ENCODE results near the gene PDE10A.

The PDE10A gene

GRCh38 chr6:165458134-165458533, 204.9 kb downstream of the PDE10A start:
- no peak for DNase-seq

GRCh38 chr6:165456286-165456685, 206.8 kb downstream of the PDE10A start:
- no peak for DNase-seq

GRCh38 chr6:165455488-165455887, 207.6 kb downstream of the PDE10A start:
- no peak for DNase-seq

- DNase-seq, result no peak
Measured at GRCh38 chr6:165453395-165453794, 209.6 kb downstream of the PDE10A start.

- no peak for DNase-seq
Measured at GRCh38 chr6:165451838-165452237, 211.2 kb downstream of the PDE10A start.

GRCh38 chr6:165448210-165448609, 214.8 kb downstream of the PDE10A start:
- no peak for DNase-seq

GRCh38 chr6:165447141-165447540, 215.9 kb downstream of the PDE10A start:
- no peak for DNase-seq

GRCh38 chr6:165446331-165446730, 216.7 kb downstream of the PDE10A start:
- no peak for DNase-seq

- no peak for DNase-seq
Measured at GRCh38 chr6:165443462-165443861, 219.6 kb downstream of the PDE10A start.

- DNase-seq, result no peak
Measured at GRCh38 chr6:165441181-165441580, 221.9 kb downstream of the PDE10A start.

GRCh38 chr6:165439928-165440554, 223.0 kb downstream of the PDE10A start:
- DNase-seq, result peak; percentile 4

- DNase-seq, result no peak
Measured at GRCh38 chr6:165426892-165427291, 236.1 kb downstream of the PDE10A start.

- no peak for DNase-seq
Measured at GRCh38 chr6:165422192-165422591, 240.8 kb downstream of the PDE10A start.

- no peak for DNase-seq
Measured at GRCh38 chr6:165417278-165417865, 245.7 kb downstream of the PDE10A start.

GRCh38 chr6:165404697-165405096, 258.3 kb downstream of the PDE10A start:
- no peak for DNase-seq

- DNase-seq, result no peak
Measured at GRCh38 chr6:165404296-165404695, 258.7 kb downstream of the PDE10A start.

GRCh38 chr6:165403006-165403595, 259.9 kb downstream of the PDE10A start:
- DNase-seq, result no peak

- DNase-seq, result no peak
Measured at GRCh38 chr6:165401092-165401491, 261.9 kb downstream of the PDE10A start.

- no peak for DNase-seq
Measured at GRCh38 chr6:165390475-165390874, 272.6 kb downstream of the PDE10A start.

GRCh38 chr6:165389534-165389933, 273.5 kb downstream of the PDE10A start:
- no peak for DNase-seq

GRCh38 chr6:165383323-165383722, 279.7 kb downstream of the PDE10A start:
- DNase-seq, result no peak

GRCh38 chr6:165376100-165376499, 286.9 kb downstream of the PDE10A start:
- DNase-seq, result no peak

GRCh38 chr6:165365371-165365770, 297.7 kb downstream of the PDE10A start:
- no peak for DNase-seq

GRCh38 chr6:165345700-165346099, 317.3 kb downstream of the PDE10A start:
- no peak for DNase-seq

GRCh38 chr6:165340532-165340931, 322.5 kb downstream of the PDE10A start:
- DNase-seq, result no peak

Measured in NCI-H1436 (cell line).